ENCODE results near the gene DSCAML1.

The DSCAML1 gene

GRCh38 chr11:117633976-117634755, 162.8 kb downstream of the DSCAML1 start:
- DNase-seq, result no peak

GRCh38 chr11:117633186-117633754, 163.7 kb downstream of the DSCAML1 start:
- DNase-seq, result no peak

GRCh38 chr11:117632306-117632705, 164.7 kb downstream of the DSCAML1 start:
- DNase-seq, result no peak

GRCh38 chr11:117631336-117632140, 165.5 kb downstream of the DSCAML1 start:
- DNase-seq, result no peak

- no peak for DNase-seq
Measured at GRCh38 chr11:117629891-117630538, 167.0 kb downstream of the DSCAML1 start.

GRCh38 chr11:117629146-117629545, 167.9 kb downstream of the DSCAML1 start:
- no peak for DNase-seq

- no peak for DNase-seq
Measured at GRCh38 chr11:117627259-117627658, 169.8 kb downstream of the DSCAML1 start.

- DNase-seq, result no peak
Measured at GRCh38 chr11:117626576-117626975, 170.4 kb downstream of the DSCAML1 start.

GRCh38 chr11:117625237-117625636, 171.8 kb downstream of the DSCAML1 start:
- no peak for DNase-seq

GRCh38 chr11:117623831-117624271, 173.2 kb downstream of the DSCAML1 start:
- DNase-seq, result no peak

- DNase-seq, result no peak
Measured at GRCh38 chr11:117621226-117621625, 175.8 kb downstream of the DSCAML1 start.

GRCh38 chr11:117620659-117621058, 176.4 kb downstream of the DSCAML1 start:
- DNase-seq, result no peak

- no peak for DNase-seq
Measured at GRCh38 chr11:117620086-117620485, 176.9 kb downstream of the DSCAML1 start.

GRCh38 chr11:117619661-117620060, 177.4 kb downstream of the DSCAML1 start:
- DNase-seq, result no peak

- DNase-seq, result no peak
Measured at GRCh38 chr11:117618982-117619355, 178.0 kb downstream of the DSCAML1 start.

- DNase-seq, result no peak
Measured at GRCh38 chr11:117618302-117618981, 178.6 kb downstream of the DSCAML1 start.

- no peak for DNase-seq
Measured at GRCh38 chr11:117616979-117617378, 180.0 kb downstream of the DSCAML1 start.

- DNase-seq, result no peak
Measured at GRCh38 chr11:117614728-117615127, 182.3 kb downstream of the DSCAML1 start.

GRCh38 chr11:117613521-117613920, 183.5 kb downstream of the DSCAML1 start:
- no peak for DNase-seq

- no peak for DNase-seq
Measured at GRCh38 chr11:117612177-117612576, 184.8 kb downstream of the DSCAML1 start.

- DNase-seq, result no peak
Measured at GRCh38 chr11:117610901-117611300, 186.1 kb downstream of the DSCAML1 start.

GRCh38 chr11:117610045-117610444, 187.0 kb downstream of the DSCAML1 start:
- DNase-seq, result peak; percentile 30
